Superior temporal gyrus (tissue), 1 donor: Measurements from ENCODE around the gene PPIF.
A peak's percentile ranks its signal among the peaks of the same experiment; 100 is the strongest.

Experiments used
- DNase-seq: peaks from one replicate; pipeline ENCODE4 v3.0.0-alpha.2; 2016; ENCODE audit errors: extremely low spot score

The PPIF gene

DNA sequence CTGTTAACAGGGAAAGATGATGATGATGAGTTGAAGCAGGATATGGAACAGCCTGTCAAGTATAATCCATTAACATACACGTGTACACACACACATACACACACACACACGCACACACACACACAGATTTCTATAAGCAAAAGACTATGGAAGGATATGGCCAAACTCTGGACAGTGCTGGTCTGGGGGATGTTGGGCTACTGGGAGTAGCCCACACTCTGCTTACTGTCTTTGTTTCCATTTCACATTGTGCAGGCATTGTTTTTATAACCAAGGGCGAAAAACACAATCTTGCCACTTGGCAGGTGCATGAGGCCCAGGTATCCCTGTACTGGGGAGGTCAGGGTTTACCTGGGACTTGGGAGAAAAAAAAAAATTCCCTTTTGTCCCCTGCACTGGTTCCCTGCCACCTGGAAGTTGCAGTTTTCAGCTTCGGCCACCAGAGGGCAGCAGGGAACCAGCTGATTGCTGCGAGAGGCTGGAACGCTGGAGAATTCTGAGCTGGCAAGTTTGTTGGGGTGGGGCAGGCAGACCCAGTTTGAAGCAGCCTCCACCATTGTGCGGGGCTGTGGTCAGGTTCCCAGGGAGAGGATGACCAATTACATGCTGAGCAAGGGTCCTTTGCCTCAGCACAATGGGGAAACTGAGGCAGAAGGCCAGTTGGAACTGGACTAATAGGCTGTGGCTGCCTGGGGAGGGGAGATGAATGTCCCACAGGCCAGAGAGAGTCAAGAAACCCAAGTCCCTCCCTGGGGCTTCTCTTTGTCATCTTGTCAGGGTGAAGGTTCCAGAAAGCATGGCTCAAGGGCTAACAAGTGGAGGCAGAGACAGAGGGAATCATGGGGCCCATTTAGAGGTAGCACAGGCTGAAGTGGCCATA is 27.3 kb downstream of the PPIF start:
- DNase-seq, result peak; percentile 92

- no peak for DNase-seq
Measured at GRCh38 chr10:79375321-79376077, 28.2 kb downstream of the PPIF start.

DNA sequence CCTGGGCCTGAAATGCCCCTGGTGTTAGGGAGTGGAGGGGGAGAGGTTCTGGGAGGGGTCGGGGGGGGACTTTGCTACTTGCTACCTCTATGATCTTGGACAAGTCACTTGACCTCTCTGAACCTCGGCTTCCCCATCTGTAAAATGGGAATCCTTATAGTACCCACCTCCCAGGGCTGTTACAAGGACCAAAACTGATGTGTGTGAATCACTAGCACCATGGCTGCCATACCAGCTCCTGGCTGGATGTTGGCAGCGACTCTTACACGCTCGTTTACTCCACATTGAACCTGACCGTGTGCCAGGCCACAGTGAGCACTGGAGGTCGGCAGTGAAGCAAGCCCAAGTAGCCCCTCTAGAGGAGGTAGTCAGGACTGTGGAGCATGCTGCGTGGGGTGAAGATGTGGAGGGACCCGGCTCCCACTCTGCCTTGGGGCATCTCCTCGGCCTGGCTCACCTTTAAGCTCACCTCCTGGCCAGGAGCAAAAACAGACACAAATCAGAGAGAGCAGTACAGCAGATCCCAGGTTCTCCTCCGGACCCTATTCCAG is 28.9 kb downstream of the PPIF start:
- DNase-seq, result no peak

GRCh38 chr10:79376751-79377556 is 29.7 kb downstream of the PPIF start:
- DNase-seq, result no peak

GRCh38 chr10:79377557-79378382 is 30.5 kb downstream of the PPIF start:
- DNase-seq, result no peak

GRCh38 chr10:79378383-79378646 is 31.0 kb downstream of the PPIF start:
- no peak for DNase-seq

- DNase-seq, result no peak
Measured at GRCh38 chr10:79378647-79379511, 31.6 kb downstream of the PPIF start.

DNA sequence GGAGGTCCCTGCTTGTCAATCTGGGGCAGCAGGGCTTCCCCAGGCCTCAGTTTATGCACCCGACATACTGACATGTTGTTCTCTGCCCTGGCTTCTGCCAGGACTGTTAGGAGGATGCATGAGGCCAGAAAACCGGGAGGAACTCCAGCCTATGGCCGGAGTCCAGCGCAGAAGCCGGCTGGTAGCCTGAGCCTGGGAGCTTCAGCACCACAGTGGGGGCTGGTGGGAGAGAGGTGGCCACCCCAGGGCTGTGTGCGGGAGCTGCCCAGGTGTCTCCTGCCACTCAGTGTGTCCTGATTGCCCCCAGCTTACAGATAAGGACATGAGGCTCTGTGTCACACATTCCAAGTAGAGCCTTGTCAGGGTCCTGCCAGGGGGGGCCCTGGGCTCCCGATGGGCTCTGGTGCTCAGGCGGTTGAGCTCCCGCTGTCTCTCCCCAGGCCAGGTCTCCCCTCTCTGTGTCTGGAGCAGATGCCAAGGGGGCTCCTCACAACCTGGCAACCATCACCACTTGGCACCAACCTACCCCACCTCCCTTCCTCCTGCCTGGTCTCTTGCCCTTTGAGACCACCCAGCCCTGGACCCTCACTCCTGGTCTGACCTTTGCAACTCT is 32.3 kb downstream of the PPIF start:
- DNase-seq, result no peak

DNA sequence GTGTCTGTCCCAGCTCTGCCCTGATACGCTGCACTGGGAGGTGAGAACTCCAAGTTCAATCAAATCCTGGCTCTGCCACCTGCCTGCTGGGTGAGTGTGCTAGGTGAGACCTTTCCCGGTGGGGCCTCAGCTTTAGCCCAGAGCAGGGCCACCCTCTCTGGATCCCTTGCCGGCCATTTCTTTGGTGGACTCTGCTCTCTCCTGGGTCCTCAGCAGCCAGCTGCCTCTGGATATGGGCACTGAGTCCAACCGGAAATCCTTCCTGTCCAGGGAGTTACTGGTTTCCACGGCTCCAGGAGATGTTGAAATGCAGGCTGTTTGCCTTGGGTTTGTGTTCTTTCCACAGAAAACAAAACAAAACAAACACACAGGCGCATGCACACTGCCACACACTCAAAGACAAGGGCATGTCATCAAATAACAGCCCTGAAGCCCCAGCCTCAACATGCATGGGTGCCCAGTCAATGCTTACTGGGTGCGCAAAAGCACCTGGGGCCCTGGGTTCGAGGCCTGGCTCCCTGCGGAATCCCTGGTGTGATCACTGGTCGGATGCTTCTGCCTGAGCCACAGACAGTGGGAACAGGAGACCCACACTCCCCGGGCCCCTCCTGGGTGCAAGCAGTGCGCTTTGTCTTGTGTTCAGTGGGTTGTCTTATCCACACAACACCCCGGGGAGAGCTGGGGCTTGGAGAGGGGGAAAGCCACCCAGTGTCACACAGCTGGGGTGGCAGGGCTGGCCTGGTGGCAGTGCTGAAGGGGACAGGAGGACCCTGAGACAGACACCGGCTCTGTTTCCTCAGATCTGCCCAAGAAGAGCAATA is 33.1 kb downstream of the PPIF start:
- DNase-seq, result no peak

- no peak for DNase-seq
Measured at GRCh38 chr10:79380946-79381721, 33.9 kb downstream of the PPIF start.

- DNase-seq, result no peak
Measured at GRCh38 chr10:79381804-79382221, 34.5 kb downstream of the PPIF start.

DNA sequence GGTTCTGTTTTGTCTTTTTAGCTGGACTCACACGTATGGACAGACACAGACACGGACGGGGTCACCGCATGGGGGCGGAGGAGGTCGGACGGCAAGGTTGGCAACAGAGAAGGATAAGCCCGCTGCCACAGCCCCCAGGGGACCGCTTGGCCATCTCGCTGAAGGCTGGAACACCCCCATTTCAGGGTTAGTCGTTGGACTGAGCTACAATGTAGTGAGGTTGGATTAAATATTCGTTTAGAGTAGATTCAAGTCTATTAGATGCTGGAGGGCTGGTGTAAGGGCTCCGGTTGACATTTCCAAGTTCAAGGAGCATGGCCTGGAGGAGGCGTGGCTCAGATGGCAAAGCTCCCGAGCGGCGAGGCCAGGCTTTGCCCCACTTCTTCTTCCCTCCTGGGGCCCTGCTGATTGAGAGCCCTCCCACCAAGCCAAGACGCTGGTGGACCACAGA is 35.2 kb downstream of the PPIF start:
- DNase-seq, result no peak

DNA sequence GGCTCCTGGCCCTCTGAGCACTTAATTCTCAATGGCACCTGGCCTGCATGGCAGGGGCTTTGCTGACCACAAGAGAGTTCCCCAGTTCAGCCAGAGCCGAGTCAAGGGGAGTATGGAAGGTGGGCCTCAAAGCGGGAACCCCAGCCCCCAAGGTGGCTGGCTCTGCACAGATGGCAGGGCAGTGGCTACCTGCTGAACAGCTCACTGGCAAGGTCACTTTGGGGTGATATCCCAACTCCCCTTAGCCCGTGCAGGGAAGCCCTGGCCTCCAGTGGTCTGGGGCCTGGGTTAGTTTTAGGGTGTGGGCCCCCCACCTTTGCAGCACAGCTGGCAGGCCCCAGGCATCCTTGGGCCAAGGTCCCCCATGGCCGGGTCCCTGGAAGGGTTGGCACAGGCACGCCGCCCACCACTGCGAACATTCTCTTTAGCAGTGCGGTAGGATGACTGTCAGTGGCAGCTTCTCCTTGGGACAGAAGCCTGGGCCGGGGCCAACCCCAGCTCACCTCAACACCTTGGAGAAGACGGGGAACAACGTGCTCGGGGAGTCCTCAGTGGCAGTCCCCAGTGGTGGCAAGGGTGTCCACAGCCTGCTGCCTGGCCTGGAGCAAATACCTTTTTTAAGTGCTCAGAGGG is 36.8 kb downstream of the PPIF start:
- no peak for DNase-seq

GRCh38 chr10:79384773-79385391 is 37.6 kb downstream of the PPIF start:
- DNase-seq, result no peak

GRCh38 chr10:79385392-79385795 is 38.1 kb downstream of the PPIF start:
- DNase-seq, result no peak

DNA sequence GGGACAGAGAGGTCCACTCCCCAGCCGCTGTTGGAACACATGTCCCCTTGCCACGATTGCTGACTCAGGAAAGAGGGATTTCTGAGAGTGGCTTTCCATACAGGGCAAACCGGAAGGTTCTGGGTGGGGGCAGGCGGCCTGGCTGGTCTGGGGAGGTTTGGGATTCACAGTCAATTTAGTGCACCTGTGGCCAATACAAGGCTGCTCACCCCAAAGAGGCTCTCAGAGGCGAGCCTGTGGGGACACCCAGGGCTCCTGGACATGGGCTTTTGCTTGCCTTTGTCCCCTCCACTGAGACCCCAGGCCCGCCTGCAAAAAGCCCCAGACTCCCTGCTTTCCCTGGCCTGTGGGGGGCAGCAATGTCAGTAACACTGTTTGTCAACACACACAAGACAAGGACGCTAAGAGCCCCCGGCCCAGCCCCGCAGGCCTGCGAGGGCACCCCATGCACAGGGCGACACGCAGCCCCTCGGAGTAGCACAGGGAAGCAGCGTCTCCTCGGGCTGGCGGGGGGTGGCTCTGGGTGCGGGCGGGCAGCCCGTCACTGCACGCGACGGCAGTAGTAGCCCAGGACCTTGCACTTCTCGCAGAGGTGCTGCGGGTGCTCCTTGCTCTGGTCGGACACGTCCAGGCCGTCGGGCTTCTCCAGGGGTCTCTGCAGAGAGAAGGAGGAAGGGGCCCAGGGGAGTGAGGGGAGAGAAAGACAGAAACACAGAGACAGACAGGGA is 38.7 kb downstream of the PPIF start:
- no peak for DNase-seq
